ENCODE results near the gene TRIM44.
A peak's percentile ranks its signal among the peaks of the same experiment; 100 is the strongest.
"Not testable (repeated sequence)": the region's sequence is repeated elsewhere in the genome, so short reads cannot be mapped to it uniquely, and the experiment has no call there.

Gene TRIM44

GRCh38 chr11:35810045-35810645 is 147.6 kb downstream of the TRIM44 start:
- no peak for DNase-seq

- DNase-seq = peak in 8 of 58 donors; percentile 6 to 24 (median 16)
These were observed 149.2 kb downstream of the TRIM44 start for GRCh38 chr11:35811783-35812182.

- peak in 7 of 58 donors; percentile 5 to 18 (median 8) for DNase-seq
These were observed 150.3 kb downstream of the TRIM44 start for GRCh38 chr11:35812828-35813227.

- no peak for DNase-seq
These were observed 151.6 kb downstream of the TRIM44 start for GRCh38 chr11:35814081-35814695.

- DNase-seq = no peak
These were observed 152.2 kb downstream of the TRIM44 start for GRCh38 chr11:35814720-35815305.

- no peak for DNase-seq
These were observed 153.2 kb downstream of the TRIM44 start for GRCh38 chr11:35815556-35816315.

DNA sequence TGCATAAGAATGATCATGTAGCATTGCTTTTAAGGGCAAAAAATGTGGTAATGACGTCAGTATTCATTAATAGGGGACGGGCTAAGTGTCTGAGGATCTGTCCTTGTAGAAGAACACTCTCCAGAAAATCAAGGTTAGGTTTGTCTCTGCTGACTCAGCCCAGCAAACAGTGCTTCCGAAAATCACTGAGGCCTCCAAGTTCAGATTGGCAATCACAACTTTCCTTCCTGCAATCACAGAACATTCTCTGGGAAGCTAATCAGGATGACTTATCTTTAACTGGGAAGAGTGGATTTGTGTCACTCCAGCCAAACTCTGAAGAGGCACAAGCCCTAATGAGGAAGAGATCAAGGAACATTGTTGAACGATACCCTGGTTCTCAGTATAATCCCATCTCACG is 158.0 kb downstream of the TRIM44 start:
- no peak for DNase-seq

GRCh38 chr11:35822815-35823495 is 160.4 kb downstream of the TRIM44 start:
- DNase-seq = no peak

DNA sequence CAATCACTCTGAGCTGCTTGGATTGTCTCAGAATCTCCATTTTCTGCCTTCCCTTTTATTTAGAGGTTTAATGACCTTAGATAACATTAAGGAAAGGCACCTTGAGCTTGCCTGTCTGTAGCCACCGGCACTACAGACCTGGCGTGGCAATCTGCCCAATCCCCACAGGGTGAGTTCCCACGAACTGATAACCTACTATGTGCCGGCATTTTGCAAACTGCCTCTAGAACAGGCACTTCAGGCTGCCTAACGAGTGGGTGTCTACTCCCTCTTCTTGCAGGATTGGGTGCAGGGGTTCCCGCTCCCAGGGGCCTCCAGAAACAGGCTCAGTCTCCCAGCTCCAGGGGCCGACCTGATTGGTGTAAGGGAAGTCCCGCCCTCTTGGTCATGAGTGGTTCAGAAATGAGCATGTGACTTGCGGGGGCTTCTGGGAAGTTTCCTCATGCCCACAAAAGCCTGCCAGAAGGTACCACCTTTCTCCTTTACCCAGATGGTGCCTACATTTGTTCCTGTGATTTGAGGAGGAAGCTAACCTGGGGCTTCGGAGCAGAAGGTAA is 161.2 kb downstream of the TRIM44 start:
- no peak for DNase-seq

- DNase-seq = no peak
These were observed 162.8 kb downstream of the TRIM44 start for GRCh38 chr11:35825386-35825785.

- no peak for DNase-seq
These were observed 163.4 kb downstream of the TRIM44 start for GRCh38 chr11:35826006-35826405.

GRCh38 chr11:35826949-35827348 is 164.4 kb downstream of the TRIM44 start:
- no peak for DNase-seq

GRCh38 chr11:35836205-35836604 is 173.6 kb downstream of the TRIM44 start:
- no peak for DNase-seq

DNA sequence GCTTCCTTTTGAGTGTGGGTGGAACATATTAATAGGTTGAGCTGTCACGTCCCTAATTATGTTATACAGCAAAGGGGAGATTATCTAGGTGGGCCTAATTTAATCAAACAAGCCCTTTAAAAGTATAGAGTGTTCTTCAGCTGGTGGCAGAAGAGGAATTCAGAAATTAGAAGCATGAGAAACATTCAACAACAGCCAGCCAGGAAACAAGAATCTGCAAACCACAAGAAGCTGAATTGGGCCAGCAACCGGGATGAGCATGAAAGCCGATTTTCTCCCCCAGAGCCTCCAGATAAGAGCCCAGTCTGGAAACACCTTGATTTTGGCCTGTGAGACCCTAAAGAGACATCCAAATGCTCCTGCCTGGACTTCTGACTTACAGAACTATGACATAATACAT is 175.5 kb downstream of the TRIM44 start:
- DNase-seq = no peak

GRCh38 chr11:35838697-35839367 is 176.3 kb downstream of the TRIM44 start:
- DNase-seq = not testable (repeated sequence)

DNA sequence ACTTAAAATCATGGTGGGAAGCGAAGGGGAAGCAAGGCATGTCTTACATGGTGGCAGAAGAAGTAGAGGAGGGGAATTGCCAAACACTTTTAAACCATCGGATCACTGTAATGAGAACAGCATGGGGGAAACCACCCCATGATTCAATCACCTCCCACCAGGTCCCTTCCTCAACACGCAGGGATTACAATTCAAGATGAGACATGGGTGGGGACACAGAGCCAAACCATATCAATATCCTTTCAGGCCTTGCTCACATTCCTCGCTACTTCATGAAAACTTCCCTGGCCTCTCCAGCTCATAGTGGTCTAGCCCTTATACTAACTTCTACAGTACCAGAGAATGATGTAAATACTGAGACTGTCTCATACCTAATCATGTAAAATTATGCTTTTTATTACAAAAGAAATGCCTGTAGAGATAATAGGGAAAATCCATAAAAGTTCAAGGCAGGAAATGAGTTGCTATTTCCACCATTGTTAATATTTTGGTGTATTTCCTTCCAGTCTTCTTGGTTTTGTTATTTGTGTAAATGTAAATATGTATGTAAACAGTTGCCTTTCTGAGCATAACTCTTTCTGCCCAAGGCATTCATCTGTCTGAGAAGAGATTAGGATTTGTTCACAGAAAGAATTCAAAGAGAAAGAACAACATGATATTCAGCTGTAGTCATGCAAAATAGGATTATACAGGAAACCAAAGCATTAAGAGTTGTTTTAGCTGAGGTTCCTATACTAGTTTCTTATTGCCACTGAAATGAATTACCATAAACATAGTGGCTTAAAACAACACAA is 177.0 kb downstream of the TRIM44 start:
- DNase-seq = no peak

DNA sequence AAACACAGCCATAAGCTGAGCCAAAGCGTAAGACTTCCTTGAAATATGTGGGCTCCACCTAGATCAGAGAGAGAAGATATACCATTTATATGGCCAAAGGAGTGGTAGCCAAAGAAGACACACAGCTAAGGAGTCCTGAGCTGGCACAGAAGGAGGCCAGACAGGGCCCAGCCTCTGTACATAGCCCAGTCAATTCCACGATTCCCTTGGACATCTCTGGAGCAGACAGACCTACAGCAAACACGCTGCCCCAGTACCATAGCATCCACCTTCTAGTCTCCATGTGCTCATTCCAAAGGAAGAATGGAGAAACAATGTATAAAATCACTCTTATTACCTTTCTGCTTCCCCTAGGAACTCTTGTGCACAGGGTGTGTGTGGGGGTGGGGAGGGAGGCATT is 179.2 kb downstream of the TRIM44 start:
- DNase-seq = no peak

- no peak for DNase-seq
These were observed 180.4 kb downstream of the TRIM44 start for GRCh38 chr11:35842958-35843357.

DNA sequence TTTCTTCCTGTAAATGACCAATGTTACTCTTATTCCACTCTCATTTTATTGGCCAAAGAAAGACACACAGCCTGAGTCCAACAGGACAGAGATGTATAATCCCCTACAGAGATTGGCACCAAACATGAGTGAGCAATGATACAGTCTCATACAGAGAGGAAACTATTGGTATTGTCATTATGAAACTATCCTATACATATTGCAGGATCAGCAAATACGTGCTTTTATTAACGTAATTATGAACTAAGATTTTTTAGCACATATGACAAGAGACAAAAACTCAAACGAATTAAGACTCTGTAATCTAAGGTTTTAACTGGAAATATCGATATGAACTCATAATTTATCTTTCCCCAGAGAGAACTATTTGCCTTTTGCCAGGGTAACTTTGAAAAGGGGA is 182.0 kb downstream of the TRIM44 start:
- no peak for DNase-seq

GRCh38 chr11:35845860-35846259 is 183.3 kb downstream of the TRIM44 start:
- no peak for DNase-seq

All from anterior cingulate cortex (tissue), 58 donors.